Measurements from ENCODE around the gene DPY30. TPM values are rescaled to one million over a fixed set of nuclear protein-coding genes. Genes with fewer than 3 reads are reported as not detected.

Gene DPY30
- total and polyA plus RNA-seq, 2 donors (not counting 1 experiment from before 2014, with no cell fraction given) = 43.4 to 56.8 TPM

- peaks cover 67% of the 10 kb centered on the region for H4K20me1 ChIP-seq (ENCODE audit: control insufficient read depth, insufficient read depth, low read length, poor library complexity, severe bottlenecking)
- peaks cover 89% of the 10 kb centered on the region for H3K79me2 ChIP-seq (ENCODE audit: control insufficient read depth, insufficient read depth, low read length)
- no peaks in the 10 kb centered on the region for H3K36me3 ChIP-seq (replicated peaks in 1 of 2; ENCODE audit: control extremely low read depth in 1 of 2, control insufficient read depth in 1 of 2, extremely low read depth in 1 of 2, insufficient read depth in 2 of 2, low read length in 1 of 2)
- no peak overlapping the region for H3K4me3 ChIP-seq (ENCODE audit: control extremely low read depth in 1 of 5, extremely low read depth in 1 of 5, insufficient read depth in 1 of 5, low read depth in 2 of 5, low read length in 4 of 5)
- DNase-seq (no peak), ATAC-seq (ENCODE audit: low read depth) (no peak)
- no peaks in the 10 kb centered on the region for H3K27me3 Mint-ChIP-seq
- intact Hi-C loops (cut with micrococcal nuclease) = loop anchor here (10.0 kb wide), 1 partner anchor 61 kb away; no protein-coding TSS in a partner anchor
- ChIA-PET CTCF (no interaction called here), POLR2A (interaction anchor here (0.6 kb wide), 1 partner anchor 352 kb away, joined by 3 read pairs; no protein-coding TSS in a partner anchor)
- H3K9me3 ChIP-seq (ENCODE audit: control extremely low read depth in 1 of 3, control insufficient read depth in 2 of 3, insufficient read depth in 1 of 3, low read length in 2 of 3) = no peaks in the 10 kb centered on the region
- TF ChIP-seq CTCF (IDR thresholded peaks at IDR 0.05) = no peak
- TF ChIP-seq EZH2 (IDR thresholded peaks at IDR 0.05; ENCODE audit: borderline replicate concordance, insufficient read depth, low read depth, low read length, poor library complexity, severe bottlenecking) = no peak
- H2AFZ ChIP-seq (ENCODE audit: insufficient read depth, low read depth, low read length, poor library complexity, severe bottlenecking) = no peak overlapping the region
- peaks cover 50% of the 10 kb centered on the region for H3K4me1 Mint-ChIP-seq
- H3K4me3 Mint-ChIP-seq = no peak overlapping the region
- no CpG with 5 or more reads among the region's 2 CpGs for WGBS (ENCODE audit: insufficient coverage)
- H3K4me2 ChIP-seq (replicated peaks; ENCODE audit: low read depth, low read length, poor library complexity, severe bottlenecking) = no peak overlapping the region
- no peaks in the 10 kb centered on the region for H3K9me3 Mint-ChIP-seq (ENCODE audit: insufficient read depth)
- H3K27me3 ChIP-seq (replicated peaks in 1 of 4; ENCODE audit: control extremely low read depth in 1 of 4, control insufficient read depth in 3 of 4, insufficient read depth in 4 of 4, low read length in 3 of 4) = no peaks in the 10 kb centered on the region
- no peak overlapping the region for H3K27ac Mint-ChIP-seq
- no peak overlapping the region for H3K27ac ChIP-seq (ENCODE audit: low read length in 2 of 2)
- H3K4me1 ChIP-seq (ENCODE audit: control insufficient read depth in 2 of 2, insufficient read depth in 2 of 2, low read length in 2 of 2) = peaks cover 17 to 21% of the 10 kb centered on the region in 2 donors
- no peak overlapping the region for H3K9ac ChIP-seq (ENCODE audit: low read length)
Observed at GRCh38 chr2:32005371-32005976, 34.1 kb downstream of the DPY30 start.

GRCh38 chr2:32003791-32004190 is 35.8 kb downstream of the DPY30 start:
- TF ChIP-seq EZH2 (IDR thresholded peaks at IDR 0.05; ENCODE audit: borderline replicate concordance, insufficient read depth, low read depth, low read length, poor library complexity, severe bottlenecking) (no peak), CTCF (IDR thresholded peaks at IDR 0.05) (no peak)
- H3K4me1 Mint-ChIP-seq = peaks cover 54% of the 10 kb centered on the region
- Histone ChIP-seq H3K4me1 (ENCODE audit: control insufficient read depth in 2 of 2, insufficient read depth in 2 of 2, low read length in 2 of 2) (peaks cover 22 to 32% of the 10 kb centered on the region in 2 donors), H3K4me3 (ENCODE audit: control extremely low read depth in 1 of 5, extremely low read depth in 1 of 5, insufficient read depth in 1 of 5, low read depth in 2 of 5, low read length in 4 of 5) (no peak overlapping the region), H3K79me2 (ENCODE audit: control insufficient read depth, insufficient read depth, low read length) (peaks cover 97% of the 10 kb centered on the region), H2AFZ (ENCODE audit: insufficient read depth, low read depth, low read length, poor library complexity, severe bottlenecking) (no peak overlapping the region), H3K4me2 (replicated peaks; ENCODE audit: low read depth, low read length, poor library complexity, severe bottlenecking) (no peak overlapping the region), H3K9ac (ENCODE audit: low read length) (no peak overlapping the region), H3K27me3 (replicated peaks in 1 of 4; ENCODE audit: control extremely low read depth in 1 of 4, control insufficient read depth in 3 of 4, insufficient read depth in 4 of 4, low read length in 3 of 4) (no peaks in the 10 kb centered on the region), H3K27ac (ENCODE audit: low read length in 2 of 2) (no peak overlapping the region), H4K20me1 (ENCODE audit: control insufficient read depth, insufficient read depth, low read length, poor library complexity, severe bottlenecking) (peaks cover 71% of the 10 kb centered on the region), H3K36me3 (replicated peaks in 1 of 2; ENCODE audit: control extremely low read depth in 1 of 2, control insufficient read depth in 1 of 2, extremely low read depth in 1 of 2, insufficient read depth in 2 of 2, low read length in 1 of 2) (no peaks in the 10 kb centered on the region), H3K9me3 (ENCODE audit: control extremely low read depth in 1 of 3, control insufficient read depth in 2 of 3, insufficient read depth in 1 of 3, low read length in 2 of 3) (no peaks in the 10 kb centered on the region)
- no peak for DNase-seq
- POLR2A ChIA-PET = no interaction called here
- intact Hi-C loops (cut with micrococcal nuclease) = loop anchor here (10.0 kb wide), 1 partner anchor 59 kb away; no protein-coding TSS in a partner anchor
- no peaks in the 10 kb centered on the region for H3K27me3 Mint-ChIP-seq
- CTCF ChIA-PET = no interaction called here
- WGBS (ENCODE audit: insufficient coverage) = 100% methylated on average over 1 of the region's 2 CpGs
- no peaks in the 10 kb centered on the region for H3K9me3 Mint-ChIP-seq (ENCODE audit: insufficient read depth)
- H3K27ac Mint-ChIP-seq = no peak overlapping the region
- no peak for ATAC-seq (ENCODE audit: low read depth)
- H3K4me3 Mint-ChIP-seq = no peak overlapping the region
